ENCODE measurements around the gene SLC35F3.

DNA sequence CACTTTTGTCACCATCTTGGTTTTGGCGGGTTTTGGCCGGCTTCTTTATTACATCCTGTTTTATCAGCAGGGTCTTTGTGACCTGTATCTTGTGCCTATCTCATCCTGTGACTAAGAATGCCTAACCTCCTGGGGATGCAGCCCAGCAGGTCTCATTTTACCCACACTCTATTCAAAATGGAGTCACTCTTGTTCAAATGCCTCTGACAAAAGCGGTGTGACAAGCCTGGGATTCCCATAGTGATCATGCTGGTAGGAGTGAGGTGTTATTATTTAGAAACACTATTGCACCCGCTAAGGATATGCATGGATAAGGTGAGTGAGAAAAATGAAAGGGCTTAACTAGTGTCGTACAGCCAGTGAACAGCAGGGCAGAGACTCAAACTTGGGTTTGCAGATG, 357.1 kb downstream of the SLC35F3 start:
- TF ChIP-seq, protein P1, sequence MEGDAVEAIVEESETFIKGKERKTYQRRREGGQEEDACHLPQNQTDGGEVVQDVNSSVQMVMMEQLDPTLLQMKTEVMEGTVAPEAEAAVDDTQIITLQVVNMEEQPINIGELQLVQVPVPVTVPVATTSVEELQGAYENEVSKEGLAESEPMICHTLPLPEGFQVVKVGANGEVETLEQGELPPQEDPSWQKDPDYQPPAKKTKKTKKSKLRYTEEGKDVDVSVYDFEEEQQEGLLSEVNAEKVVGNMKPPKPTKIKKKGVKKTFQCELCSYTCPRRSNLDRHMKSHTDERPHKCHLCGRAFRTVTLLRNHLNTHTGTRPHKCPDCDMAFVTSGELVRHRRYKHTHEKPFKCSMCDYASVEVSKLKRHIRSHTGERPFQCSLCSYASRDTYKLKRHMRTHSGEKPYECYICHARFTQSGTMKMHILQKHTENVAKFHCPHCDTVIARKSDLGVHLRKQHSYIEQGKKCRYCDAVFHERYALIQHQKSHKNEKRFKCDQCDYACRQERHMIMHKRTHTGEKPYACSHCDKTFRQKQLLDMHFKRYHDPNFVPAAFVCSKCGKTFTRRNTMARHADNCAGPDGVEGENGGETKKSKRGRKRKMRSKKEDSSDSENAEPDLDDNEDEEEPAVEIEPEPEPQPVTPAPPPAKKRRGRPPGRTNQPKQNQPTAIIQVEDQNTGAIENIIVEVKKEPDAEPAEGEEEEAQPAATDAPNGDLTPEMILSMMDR (IDR thresholded peaks at IDR 0.05) = no peak
- TF ChIP-seq POLR2AphosphoS5 (IDR thresholded peaks at IDR 0.05; ENCODE audit: low read depth, low read length) (no peak), TCF7L2 (IDR thresholded peaks at IDR 0.05; ENCODE audit: low read depth, low read length) (no peak)
